HTERT RPE-1 (cell line): ENCODE measurements around the gene SCAI.

Experiments used
- in situ Hi-C: fragments of 300-500 bp; cut with MboI; formaldehyde crosslinking; loops from 4 replicates; pipeline ENCODE4 v1.14.3; 2020; ENCODE audit warnings: low sequenced_read_pairs

The SCAI gene

GRCh38 chr9:124897570-124898460 lies 245.5 kb downstream of the SCAI start:
- in situ Hi-C loops, result no loop called here

GRCh38 chr9:124894741-124895170 lies 248.6 kb downstream of the SCAI start:
- in situ Hi-C loops, result no loop called here

DNA sequence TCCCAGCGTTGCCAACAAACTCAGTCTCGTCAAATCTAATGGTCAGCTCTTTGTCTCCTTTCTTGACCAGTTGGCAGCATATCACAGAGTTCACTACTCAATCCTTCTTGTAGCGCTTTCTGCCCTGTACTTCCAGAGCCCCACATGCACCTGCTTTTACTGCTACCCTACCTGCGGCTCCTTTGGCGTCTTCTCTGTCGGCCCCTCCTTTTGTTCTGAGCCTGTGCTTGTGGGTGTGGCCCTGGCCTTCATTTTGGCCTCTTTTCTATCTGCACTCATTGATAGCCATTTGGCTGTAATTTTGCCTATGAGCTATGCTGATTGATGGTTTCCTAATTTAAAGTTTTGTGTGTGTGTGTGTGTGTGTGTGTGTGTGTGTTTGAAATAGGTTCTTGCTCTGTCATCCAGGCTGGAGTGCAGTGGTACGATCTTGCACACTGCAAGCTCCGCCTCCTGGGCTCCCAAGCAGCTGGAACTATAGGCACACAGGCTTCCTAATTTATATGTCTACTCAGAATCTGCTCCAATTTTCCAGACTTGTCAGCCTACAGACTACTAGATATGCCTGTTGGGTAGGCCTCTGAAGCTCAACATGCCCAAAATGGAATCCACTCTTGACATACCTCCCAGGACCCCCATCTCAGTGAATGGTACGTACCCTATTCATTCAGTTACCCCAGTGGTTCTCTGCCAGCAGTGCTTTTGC lies 249.1 kb downstream of the SCAI start:
- in situ Hi-C loops, result no loop called here
